ENCODE measurements around the gene SPATS2. TPM values are rescaled to one million over a fixed set of nuclear protein-coding genes. Genes with fewer than 3 reads are reported as not detected.

Gene SPATS2
- total and polyA plus RNA-seq, 2 donors (not counting 3 experiments of a cell fraction or from before 2014, with no cell fraction given) = 55.8 to 66.5 TPM

DNA sequence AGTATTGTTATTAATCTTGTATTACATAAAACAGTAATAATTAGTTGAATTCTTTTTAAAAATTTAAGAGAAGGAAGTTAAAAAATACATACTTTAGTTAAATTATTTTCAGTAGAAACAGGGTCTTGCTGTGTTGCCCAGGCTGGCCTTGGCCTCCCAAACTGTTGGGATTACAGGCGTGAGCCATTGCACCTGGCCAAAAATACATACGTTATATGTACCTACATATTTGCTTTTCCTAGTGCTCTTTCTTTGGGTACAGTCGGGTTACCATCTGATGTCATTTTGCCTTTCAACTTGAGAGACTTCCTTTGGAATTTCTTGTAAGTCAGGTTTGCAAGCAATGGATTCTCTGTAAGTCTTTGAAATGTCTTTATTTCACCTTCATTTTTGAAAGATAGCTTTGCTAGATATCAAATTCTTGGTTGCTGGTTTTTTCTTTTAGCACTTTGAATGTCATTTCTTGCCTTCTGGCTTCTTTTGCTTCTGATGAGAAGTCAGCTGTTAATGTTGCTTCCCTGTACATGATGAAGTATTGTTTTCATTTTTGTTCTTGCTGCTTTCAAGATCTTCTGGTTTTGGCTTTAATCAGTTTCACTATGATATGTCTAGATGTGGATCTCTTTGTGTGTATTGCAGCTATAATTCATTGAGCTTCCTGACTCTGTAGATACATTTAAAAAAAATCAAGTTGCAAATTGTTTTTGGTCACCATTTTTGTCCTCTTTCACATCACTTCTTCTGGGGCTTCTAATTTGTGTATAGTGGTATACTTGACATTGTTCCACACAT is 84.4 kb downstream of the SPATS2 start:
- H3K27ac ChIP-seq (ENCODE audit: insufficient read depth, low read depth, low read length) = no peak overlapping the region
- no peaks in the 10 kb centered on the region for H3K9me3 ChIP-seq (replicated peaks; ENCODE audit: control insufficient read depth, insufficient read depth, low read length)
- dilution Hi-C loops (cut with MboI; ENCODE audit: extremely low pct_ligation_motif_present, low sequenced_read_pairs) (no loop called here), intact Hi-C loops (cut with micrococcal nuclease) (no loop called here)
- H3K36me3 ChIP-seq (ENCODE audit: control insufficient read depth in 2 of 2, extremely low read depth in 1 of 2, insufficient read depth in 2 of 2, low read length in 2 of 2) = no peaks in the 10 kb centered on the region
- peaks cover 2% of the 10 kb centered on the region for H4K20me1 ChIP-seq (replicated peaks; ENCODE audit: control insufficient read depth, extremely low read depth, insufficient read depth, low read length)
- H2AFZ ChIP-seq (ENCODE audit: low read depth, low read length) = no peak overlapping the region
- H3K4me2 ChIP-seq (ENCODE audit: insufficient read depth, low read length) = no peak overlapping the region
- no peak overlapping the region for H3K9ac ChIP-seq (replicated peaks; ENCODE audit: extremely low read depth, insufficient read depth, low read length)
- DNase-seq (ENCODE audit: low read depth, low spot score) = no peak
- no TSS peak for BruUV-seq (replicated peaks)
- TF ChIP-seq JUN (IDR thresholded peaks at IDR 0.05; ENCODE audit: borderline replicate concordance, insufficient read depth, insufficient read length, low read depth) = no peak
- POLR2A ChIA-PET = no interaction called here
- peaks cover 76% of the 10 kb centered on the region for H3K79me2 ChIP-seq (ENCODE audit: control insufficient read depth, insufficient read depth, low read length)
- H3K4me3 ChIP-seq (replicated peaks in 1 of 3; ENCODE audit: insufficient read depth in 1 of 3, low read depth in 1 of 3, low read length in 3 of 3) = no peak overlapping the region
- no peak for FAIRE-seq
- H3K4me1 ChIP-seq (ENCODE audit: control insufficient read depth, extremely low read depth, insufficient read depth, low read length) = no peaks in the 10 kb centered on the region
- CTCF ChIA-PET = interaction anchor here (0.6 to 1.2 kb wide), 4 partner anchors 11 to 1130 kb away, joined by 3 to 5 read pairs (median 4); no protein-coding TSS in a partner anchor
- H3K27me3 ChIP-seq (ENCODE audit: control insufficient read depth in 2 of 2, insufficient read depth in 2 of 2, low read length in 2 of 2) = no peaks in the 10 kb centered on the region
- H3K9me1 ChIP-seq (replicated peaks; ENCODE audit: control insufficient read depth, extremely low read depth, insufficient read depth, low read length) = no peaks in the 10 kb centered on the region

DNA sequence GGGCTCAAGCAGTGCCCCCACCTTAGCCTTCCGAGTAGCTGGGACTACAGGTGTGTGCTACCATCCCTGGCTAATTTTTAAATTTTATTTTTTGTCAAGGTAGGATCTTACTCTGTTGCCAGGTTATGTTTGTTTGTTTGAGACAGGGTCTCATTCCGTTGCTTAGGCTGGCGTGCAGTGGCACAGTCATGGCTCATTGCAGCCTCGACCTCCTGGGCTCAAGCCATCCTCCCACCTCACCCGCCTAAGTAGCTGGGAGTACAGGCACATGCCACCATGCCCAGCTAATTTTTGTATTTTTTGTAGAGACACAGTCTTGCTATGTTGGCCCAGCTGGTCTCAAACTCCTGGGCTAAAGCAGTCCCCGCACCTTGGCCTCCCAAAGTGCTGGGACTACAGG is 88.2 kb downstream of the SPATS2 start:
- BruUV-seq (replicated peaks) = no TSS peak
- H3K9ac ChIP-seq (replicated peaks; ENCODE audit: extremely low read depth, insufficient read depth, low read length) = no peak overlapping the region
- H3K79me2 ChIP-seq (ENCODE audit: control insufficient read depth, insufficient read depth, low read length) = peaks cover 72% of the 10 kb centered on the region
- peaks cover 2% of the 10 kb centered on the region for H4K20me1 ChIP-seq (replicated peaks; ENCODE audit: control insufficient read depth, extremely low read depth, insufficient read depth, low read length)
- POLR2A ChIA-PET = no interaction called here
- TF ChIP-seq POLR2AphosphoS5 (IDR thresholded peaks at IDR 0.05; ENCODE audit: insufficient read depth, low read depth, low read length) (no peak), FOS (IDR thresholded peaks at IDR 0.05; ENCODE audit: borderline replicate concordance, insufficient read depth, low read length) (no peak), MYC (IDR thresholded peaks at IDR 0.05; ENCODE audit: low read depth, low read length) (no peak), GATA2 (IDR thresholded peaks at IDR 0.05; ENCODE audit: insufficient read depth, insufficient read length, low read depth, low read length) (no peak), EZH2 (IDR thresholded peaks at IDR 0.05; ENCODE audit: borderline replicate concordance, low read depth, low read length, severe bottlenecking) (no peak), POLR2A (IDR thresholded peaks at IDR 0.05; ENCODE audit: low read depth, low read length) (no peak), JUN (IDR thresholded peaks at IDR 0.05; ENCODE audit: borderline replicate concordance, insufficient read depth, insufficient read length, low read depth) (no peak), CTCF (IDR thresholded peaks at IDR 0.05; ENCODE audit: extremely low read depth in 1 of 2, insufficient read depth in 1 of 2, low read depth in 1 of 2, low read length in 2 of 2) (no peak)
- TF ChIP-seq, protein P1, sequence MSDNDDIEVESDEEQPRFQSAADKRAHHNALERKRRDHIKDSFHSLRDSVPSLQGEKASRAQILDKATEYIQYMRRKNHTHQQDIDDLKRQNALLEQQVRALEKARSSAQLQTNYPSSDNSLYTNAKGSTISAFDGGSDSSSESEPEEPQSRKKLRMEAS (IDR thresholded peaks at IDR 0.05; ENCODE audit: insufficient read depth, insufficient read length) = no peak
- DNase-seq (ENCODE audit: low read depth, low spot score) (no peak), FAIRE-seq (no peak)
- dilution Hi-C loops (cut with MboI; ENCODE audit: extremely low pct_ligation_motif_present, low sequenced_read_pairs) (no loop called here), intact Hi-C loops (cut with micrococcal nuclease) (no loop called here)
- H3K4me1 ChIP-seq (ENCODE audit: control insufficient read depth, extremely low read depth, insufficient read depth, low read length) = peaks cover 6% of the 10 kb centered on the region
- no peak overlapping the region for H2AFZ ChIP-seq (ENCODE audit: low read depth, low read length)
- H3K36me3 ChIP-seq (ENCODE audit: control insufficient read depth in 2 of 2, extremely low read depth in 1 of 2, insufficient read depth in 2 of 2, low read length in 2 of 2) = no peaks in the 10 kb centered on the region
- H3K9me3 ChIP-seq (replicated peaks; ENCODE audit: control insufficient read depth, insufficient read depth, low read length) = no peaks in the 10 kb centered on the region
- H3K9me1 ChIP-seq (replicated peaks; ENCODE audit: control insufficient read depth, extremely low read depth, insufficient read depth, low read length) = no peaks in the 10 kb centered on the region
- H3K27ac ChIP-seq (ENCODE audit: insufficient read depth, low read depth, low read length) = no peak overlapping the region
- no peaks in the 10 kb centered on the region for H3K27me3 ChIP-seq (ENCODE audit: control insufficient read depth in 2 of 2, insufficient read depth in 2 of 2, low read length in 2 of 2)
- no peak overlapping the region for H3K4me3 ChIP-seq (replicated peaks in 1 of 3; ENCODE audit: insufficient read depth in 1 of 3, low read depth in 1 of 3, low read length in 3 of 3)
- H3K4me2 ChIP-seq (ENCODE audit: insufficient read depth, low read length) = no peak overlapping the region
- CTCF ChIA-PET = interaction anchor here (1.0 kb wide), 1 partner anchor 108 kb away, joined by 3 read pairs; no protein-coding TSS in a partner anchor

All from endothelial cell of umbilical vein (primary cell).